NCI-H1694 (cell line): Measurements from ENCODE around the gene URAD.
"Not testable (repeated sequence)": the region's sequence is repeated elsewhere in the genome, so short reads cannot be mapped to it uniquely, and the experiment has no call there.

Source experiments
- DNase-seq: peaks from one replicate; lab custom pipeline; 2025; lab: John Stamatoyannopoulos, UW

URAD gene

DNA sequence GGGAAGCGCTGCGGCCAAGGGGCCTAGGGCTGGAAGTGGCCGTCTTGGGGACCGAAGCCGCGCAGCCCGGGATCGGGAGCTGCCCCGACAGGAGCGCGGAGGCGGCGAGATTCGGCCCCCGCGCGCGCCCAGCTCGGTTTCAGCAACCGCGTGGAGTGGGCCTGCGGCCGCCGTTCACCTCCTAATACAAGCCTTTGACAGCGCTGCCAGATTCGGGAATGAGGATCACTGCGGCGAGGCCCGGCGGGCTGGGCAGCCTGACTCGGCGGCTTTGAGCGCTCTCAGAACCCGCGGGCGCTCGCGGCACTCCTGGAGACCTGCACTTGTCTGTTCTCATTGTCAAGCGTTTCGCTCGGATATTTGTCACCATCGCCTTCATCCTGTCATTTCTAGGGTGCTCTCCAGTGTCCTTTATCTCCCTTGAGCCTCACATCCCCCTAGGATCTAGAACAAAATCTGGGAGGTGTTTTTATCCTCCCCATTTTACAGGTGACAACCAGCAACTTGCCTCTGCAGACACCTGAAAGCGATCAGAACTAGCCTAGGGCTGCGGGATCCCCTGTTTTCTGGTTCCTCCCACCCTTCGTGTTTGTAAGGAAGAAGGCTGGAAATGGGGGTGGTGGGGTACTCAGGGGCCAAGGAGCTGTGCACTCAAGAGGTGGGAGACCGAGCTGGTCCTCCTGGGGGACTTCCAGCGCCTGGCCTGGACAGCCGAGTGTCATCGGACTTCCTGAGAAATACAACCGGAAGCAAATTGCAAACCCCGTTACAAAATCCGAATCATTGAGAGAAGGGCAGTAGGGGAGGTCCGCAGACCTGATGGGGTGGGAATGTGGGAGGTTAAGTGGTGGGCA lies 17.9 kb downstream of the URAD start:
- DNase-seq = no peak

DNA sequence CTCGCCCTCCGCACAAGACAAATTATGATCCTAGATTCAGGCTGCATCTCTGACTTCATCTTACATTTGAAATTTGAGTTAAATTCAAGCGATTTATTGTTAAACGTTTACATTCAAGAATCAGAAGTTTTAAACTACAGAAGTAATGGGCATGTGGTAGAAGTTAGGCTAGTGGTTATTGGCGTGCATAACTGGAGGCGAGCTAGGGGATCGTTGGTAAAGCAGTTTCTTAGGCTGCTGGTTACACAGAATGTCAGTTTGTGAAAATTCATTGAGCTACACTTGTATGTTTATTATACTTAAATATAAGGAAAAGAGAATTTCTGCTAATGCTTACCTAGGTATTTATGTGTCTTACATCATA lies 18.6 kb downstream of the URAD start:
- DNase-seq = no peak

DNA sequence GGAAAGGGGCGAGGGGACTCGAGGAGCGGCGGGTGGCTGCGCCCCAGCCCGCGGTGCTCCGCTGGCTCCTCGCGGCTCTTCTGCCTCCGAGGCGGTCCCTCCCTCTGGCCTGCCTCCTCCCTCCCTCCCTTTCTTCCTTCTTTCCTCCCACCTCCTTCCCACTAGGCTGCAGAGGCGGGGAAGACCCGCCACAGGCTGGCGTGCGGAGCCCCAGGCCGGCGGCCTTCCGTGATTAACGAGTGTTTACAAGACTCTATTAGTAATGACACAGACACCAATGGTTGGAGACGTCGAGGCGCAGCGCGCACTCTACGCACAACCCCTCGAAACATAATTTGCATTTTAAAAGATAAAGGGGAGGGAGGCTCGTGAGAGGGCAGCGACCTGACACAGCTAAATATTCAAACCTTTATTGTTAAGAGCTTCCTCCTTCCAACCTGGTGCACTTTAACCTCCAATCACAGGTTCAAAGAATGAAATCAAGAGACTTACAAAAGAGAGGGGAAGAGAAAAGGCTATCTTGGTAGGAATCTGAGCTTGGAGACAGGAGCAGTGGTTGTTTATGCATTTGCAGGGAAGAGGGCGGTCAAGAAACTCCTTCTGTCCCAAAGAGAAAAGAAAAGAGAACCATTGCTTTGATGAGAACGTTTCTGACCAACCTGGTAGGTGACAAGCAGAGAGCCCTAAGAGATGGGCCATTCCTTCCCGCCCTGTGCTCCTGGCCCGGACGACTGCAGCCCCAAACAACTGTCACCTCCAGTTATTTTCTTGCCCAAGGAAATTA lies 19.2 kb downstream of the URAD start, which contains the start of gene CDX2:
TSS of gene CDX2 (minus strand) at position 234 of the 784 bp plus-strand sequence. CDS start 309 bp downstream, outside the sequence.
- no peak for DNase-seq

DNA sequence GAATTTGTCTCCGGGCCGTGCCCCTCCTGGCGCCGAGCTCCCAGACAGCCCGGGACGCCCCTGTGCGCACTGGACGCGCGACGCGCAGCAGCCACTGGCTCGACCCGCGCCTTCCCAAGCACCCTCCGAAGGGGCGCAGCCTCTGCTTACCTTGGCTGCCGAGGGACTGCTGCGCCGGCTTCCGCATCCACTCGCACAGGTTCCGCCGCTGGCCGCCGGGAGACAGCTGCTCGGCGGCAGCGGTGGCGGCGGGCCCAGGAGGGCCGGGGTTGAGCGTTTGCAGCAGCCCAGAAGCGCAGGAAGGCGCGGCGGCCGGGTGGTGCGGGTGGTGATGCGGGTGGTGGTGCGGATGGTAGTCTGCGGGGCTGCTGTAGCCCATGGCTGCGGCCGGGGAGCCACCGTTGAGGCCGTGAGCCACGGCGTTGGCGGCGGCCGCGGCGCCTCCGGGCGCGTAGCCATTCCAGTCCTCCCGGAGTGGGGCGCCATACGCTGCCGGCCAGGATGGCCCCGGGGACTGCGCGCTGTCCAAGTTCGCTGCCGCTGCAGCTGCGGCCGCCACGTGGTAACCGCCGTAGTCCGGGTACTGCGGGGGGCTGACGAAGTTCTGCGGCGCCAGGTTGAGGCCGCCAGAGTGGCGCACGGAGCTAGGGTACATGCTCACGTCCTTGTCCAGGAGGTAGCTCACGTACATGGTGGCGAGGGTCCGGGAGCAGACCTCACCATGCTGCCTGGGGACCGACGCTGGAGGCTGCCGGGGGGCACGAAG lies 20.0 kb downstream of the URAD start:
- DNase-seq = no peak

DNA sequence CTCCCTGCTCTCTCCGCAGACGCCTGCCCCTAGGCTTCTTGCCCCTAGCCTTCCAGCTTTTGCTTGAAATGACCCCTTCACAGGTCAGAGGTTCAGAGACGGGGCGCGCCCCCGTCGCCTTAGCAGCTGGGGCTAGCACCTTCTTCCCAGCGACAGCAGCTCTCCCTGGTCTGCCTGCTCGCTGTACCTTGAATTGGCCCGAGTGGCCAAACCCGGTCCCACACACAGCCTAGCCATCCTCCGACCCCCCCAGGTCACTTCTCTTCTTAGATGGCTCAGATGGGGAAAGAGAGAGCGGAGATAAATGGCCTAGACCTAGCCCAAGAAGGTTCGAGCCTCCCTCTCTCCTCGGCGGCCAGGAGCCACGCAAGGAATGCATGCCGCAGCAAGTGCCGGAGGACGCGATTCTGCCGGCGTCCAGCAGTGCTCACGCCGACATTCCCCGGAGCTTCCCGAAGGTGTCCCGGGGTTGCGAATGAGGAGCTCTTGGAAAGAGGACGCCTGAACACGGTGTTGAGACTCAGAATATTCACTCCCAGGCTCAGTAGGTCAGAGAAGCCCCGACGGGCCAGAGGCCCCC lies 20.7 kb downstream of the URAD start:
- DNase-seq = no peak

DNA sequence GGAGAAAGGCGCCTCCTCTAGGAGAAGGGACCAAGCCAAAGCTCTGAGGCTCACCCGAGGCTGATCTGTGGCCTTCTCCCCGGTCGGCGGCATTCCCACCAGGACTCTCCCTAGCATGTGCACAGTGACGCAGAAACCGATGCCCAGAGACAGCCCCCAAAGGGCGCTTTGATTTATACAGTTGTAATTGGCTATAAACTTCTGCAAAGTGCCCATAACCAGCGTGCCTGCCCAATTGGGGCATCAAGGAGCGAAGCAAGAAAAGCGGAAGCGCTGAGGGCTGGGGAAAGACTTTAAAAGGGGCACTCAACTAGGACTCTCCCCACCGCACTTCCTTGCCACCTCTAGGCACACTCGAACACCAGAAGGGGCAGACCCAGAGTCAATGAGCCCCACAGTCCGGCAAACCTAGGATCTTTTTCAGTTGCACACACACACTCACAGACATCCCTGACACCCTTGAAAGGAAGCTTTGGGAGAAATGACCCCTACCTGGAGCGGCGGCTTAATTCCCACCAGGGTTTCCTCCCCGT lies 21.2 kb downstream of the URAD start:
- no peak for DNase-seq

DNA sequence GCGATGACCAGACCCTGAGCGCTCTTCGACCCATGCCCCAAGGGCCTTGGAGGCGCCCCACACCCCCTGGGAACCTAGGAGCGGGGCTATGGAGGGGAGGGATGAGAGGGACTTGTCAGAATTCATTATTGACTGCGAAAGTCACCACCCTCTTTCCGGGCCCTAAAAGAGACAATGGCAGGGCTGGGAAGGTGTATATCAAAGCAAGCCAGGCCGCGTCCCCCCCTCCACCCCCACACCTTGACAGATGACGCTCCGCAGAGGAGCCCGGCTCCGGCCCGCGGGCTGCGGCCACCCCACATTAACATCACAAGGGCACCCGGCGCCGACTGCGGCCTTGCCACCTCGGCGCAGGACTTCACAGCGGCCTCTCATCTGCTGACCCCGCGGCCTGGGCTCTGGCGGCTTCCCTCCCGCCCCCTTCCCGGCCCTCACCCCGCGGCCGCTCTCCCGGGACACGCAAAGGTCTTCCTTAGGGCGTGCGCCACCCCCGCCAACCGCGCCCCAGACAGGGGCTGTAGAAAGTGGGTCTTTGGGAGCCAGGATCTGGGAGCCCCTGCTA lies 21.8 kb downstream of the URAD start:
- no peak for DNase-seq

DNA sequence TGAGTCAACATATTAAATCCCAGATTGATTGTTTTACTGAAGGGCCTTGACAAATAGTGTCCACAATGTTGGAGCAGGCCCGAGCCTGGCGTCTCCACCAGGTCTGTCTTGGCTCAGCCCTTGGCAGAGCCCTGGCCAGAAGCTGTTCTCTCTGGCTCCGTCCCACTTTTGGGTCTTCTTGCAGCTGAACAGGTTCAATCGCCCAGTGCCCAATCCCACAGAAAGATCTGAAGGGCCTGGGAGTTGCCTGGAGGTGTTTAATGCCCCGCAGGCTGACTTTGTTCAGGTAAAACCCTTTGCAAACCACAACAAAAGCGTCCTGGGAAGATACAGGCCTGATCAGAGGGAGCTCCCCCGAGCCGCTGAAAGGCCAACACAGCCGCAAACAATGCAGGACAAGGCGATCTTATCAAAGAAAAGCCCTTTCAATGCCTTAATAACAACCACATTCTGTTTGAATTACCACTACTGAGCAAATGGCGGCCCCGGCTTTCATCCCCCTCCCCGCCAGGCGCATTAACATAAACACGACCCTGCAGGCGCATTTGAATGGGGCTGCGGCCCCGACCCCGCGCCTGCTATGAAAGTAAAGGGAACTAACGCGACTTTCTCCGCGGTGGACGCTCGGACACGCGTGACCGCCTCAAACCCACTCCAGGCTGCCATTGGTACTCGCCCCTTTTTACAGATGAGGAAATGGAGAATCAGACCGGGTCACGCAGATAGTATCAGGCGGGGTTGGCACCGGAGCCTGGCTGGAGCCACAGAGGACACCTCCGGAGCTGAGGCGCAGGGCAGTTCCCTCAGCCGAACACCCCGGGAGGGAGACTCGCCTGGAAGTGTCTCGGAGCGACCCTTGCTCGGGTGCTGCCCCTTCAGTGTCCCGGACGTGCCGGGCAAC lies 22.5 kb downstream of the URAD start:
- DNase-seq = no peak

DNA sequence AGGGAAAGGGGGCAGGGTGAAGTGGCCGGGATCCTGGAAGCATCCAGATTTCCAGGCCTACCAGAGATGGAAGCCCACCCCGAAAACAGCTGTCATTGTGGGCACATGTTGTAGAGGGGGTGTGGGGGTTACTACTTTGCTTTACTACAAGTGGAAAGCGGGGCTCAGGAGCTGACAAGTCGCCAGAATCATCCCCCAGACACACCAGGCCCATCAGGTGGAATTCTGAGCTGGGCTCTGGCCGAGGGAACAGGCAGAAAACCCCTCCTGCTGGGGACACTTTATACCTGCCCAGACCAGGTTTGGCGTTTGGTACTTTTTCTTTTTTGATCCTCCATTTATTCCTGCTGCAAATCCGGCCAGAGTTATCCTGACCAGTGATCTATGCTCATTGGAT lies 23.2 kb downstream of the URAD start:
- DNase-seq = no peak

DNA sequence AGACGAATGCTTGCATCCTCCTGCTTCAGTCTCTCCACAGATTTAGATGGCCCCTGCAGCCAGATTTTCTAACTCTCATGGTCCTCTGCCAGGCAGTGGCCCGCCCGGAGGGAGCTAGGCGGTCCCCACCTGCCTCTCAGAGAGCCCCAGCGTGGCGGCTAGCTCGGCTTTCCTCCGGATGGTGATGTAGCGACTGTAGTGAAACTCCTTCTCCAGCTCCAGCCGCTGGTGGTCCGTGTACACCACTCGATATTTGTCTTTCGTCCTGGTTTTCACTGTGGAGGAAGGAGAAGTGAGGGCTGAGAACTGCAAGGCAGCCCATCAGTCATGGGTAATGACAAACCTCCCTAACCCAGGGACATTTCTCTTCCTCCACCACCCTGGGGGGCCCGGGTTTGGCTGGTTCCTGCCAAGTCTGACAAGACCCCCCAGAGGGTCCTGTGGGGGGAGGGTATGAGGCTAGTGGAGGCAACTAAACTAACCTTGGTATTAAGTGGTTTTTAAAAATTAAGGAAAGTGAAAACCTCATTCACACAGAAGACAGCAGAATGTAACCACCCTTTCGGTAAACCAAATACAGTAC lies 23.7 kb downstream of the URAD start:
- no peak for DNase-seq

DNA sequence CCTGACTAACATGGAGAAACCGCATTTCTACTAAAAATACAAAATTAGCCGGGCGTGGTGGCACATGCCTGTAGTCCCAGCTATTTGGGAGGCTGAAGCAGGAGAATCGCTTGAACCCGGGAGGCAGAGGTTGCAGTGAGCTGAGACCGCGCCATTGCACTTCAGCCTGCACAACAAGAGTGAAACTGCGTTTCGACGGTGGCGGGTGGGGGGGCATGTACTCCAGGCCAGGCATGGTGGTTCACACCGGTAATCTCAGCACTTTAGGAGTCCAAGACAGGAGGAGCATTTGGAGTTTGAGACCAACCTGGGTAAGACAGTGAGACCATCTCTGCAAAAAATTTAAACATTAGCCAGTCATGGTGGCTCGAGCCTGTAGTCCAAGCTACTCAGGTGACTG lies 24.3 kb downstream of the URAD start:
- DNase-seq = not testable (repeated sequence)

DNA sequence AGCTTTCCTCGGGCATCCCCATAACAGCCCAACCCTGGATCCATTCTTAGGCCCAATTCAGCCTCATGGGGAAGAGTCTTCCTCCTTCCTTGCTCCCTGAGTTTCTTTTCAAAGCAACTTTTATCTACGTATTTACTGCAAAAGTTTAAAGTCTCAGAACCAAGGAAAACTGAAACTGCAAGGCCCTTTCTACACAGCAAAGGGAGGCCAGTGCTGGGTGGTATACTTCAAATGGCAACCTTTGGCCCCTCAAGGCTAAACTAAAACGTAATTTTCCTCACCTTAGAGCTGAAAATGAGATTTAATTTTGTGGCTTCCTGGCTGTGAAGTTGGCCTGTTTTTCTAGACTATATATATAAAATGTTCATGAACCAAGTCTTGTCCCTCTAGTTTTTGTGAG lies 25.0 kb downstream of the URAD start:
- DNase-seq = no peak

DNA sequence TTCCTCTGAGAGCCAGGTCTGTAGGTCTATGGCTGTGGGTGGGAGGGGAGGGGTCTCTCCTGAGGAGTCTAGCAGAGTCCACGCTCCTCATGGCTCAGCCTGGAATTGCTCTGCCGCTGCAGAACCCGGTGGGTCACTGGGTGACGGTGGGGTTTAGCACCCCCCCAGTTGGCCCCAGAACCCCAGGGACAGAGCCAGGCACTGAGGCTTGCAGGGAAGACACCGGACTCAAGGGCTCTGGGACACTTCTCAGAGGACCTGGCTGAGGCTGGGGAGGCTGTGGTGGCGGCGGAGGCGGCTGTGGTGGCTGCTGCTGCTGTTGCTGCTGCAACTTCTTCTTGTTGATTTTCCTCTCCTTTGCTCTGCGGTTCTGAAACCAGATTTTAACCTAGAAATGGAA lies 25.5 kb downstream of the URAD start:
- no peak for DNase-seq

DNA sequence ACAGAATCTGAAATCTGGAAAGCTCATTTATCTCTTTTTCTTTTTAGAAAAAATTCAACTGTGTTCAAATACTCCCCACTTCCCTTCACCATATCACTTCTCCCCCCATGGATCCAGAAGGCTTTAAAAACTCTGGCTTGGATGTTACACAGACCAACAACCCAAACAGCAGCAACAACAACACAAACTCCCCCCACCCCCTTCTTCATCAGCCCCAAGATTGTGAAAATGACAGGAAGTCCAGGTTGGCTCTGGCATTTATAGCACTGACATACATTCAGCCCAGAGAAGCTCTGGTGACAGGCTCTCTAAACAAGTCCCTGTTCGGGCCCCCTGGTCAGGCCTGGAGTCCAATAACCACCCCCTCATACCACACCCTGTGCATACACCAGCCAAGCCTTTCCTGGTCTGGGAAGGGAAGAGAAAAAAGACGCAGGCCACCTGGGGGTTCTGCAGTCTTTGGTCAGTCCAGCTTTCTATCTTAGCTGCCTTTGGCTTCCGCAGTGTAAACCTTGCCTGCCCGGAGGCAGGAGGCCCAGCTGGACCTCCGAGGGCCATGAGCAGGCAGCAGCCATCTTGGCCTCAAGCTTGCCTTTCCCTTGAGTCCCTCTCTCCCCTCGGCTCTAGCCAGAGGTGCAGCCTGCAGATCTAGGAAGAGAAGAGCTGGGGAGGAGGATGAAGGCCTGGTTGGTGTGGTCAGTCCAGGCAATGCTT lies 26.2 kb downstream of the URAD start:
- DNase-seq = no peak

DNA sequence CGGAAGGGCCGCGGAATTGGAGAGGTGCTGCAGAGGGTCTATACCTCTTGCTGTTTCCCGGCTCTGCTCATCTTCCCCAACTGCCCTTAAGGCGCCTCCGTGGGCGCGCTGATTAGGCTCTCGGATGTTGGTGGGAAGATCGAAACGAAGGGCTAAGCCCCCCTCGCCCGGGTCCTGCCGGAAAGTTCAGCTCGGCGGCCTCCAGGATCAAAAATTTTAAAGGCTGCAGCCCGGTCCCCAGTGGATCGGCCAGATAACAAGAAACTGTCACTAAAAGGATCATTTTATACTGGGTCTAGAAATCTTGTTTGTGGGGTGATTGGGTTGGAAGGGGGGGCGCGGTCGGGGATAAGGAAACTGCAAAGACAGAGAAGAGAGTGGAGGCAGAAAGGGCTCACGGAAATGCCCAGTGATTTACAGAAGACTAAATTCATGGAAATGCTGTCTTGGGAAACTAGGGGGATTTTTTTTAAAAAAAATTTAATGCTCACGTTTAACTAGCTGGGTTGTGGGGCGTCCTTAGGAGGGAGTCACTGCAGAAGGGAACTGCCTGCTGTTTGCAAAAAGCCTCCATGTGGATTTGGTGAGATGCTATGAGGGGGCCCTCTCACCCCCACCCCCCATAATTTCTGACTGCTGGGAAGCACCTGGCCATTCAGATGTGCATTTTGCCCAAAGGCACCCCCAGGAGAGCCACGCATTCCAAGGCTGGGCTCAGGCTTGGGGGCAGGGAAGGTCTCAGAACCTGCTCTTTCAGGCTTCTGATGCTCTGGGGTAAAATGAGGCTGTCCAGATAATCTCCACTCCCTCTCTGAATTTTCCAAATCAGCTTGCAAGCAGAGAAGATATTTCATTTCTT lies 27.0 kb downstream of the URAD start:
- DNase-seq = no peak

DNA sequence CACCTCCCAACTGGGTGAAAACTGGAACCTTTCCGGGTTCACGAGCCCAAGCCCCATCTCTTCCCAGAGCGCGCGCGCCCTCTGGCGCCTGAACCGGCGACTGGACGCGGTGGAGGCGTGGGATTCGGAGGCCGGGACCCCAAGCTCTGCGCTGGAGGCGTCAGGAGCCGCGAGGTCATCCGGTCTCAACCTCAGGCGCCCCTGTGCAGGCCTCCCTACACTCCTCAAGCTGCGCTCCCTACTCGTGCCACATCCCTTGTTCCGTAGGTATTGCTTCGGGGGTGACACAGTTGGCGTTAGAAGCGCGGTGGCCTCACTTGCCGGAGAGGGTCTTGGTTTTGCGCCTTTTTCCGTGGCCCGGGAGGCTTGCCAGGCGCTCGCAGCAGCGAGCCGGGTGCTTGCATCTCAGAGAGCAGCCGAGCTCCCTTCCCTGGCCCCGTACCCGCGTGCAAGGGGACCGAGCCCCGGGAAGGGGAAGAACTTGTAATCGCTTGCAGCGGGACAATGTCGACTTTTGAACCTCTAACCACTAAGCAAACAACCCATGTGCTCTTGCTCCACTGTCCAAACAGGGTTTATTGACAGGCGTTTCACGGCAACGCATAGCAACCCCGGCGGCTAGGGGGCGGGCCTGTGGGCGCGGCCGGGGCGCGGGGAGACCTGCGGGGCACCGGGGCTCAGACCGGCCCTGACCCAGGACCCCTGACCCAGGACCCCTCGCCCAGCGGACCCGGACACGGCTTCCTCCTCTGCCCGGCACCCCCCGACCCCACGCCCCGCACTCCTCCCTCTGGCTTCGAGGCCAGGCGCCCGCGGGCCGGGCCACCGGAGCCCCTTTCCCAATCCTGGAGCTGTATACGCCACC lies 27.9 kb downstream of the URAD start:
- peak; percentile 17 for DNase-seq

DNA sequence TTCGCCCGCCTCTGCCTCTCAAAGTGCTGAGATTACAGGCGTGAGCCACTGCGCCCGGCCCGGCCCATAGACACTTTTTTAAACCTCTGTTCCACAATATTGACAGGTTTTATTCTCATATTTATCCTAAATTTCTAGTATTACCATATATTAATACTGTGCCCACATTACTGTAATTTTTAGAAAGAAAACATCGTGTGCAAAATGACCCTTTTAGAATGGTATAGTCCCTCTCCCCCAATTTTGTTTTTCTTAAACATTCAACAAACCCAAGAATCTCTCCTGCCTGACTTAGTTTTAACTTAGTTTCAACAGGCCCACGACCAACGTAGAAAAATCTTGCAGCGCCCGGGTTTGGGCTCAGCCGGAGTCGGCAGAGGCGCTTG lies 28.5 kb downstream of the URAD start:
- no peak for DNase-seq
